Neural cell (in vitro differentiated cells): ENCODE measurements around the gene TNFAIP8L3. TPM values are rescaled to one million over a fixed set of nuclear protein-coding genes. Genes with fewer than 3 reads are reported as not detected.

ENCODE experiments used
- H2AFZ ChIP-seq: fragments of 200-600, 300-800 bp; sonication (generic), shearing (Covaris generic); 2 replicates; pipeline ENCODE4 v1.6.0; 2014; ENCODE audit warnings: low read depth, mild to moderate bottlenecking, antibody characterized with exemption, low read length, moderate library complexity
- H3F3A ChIP-seq: fragments of 200-600 bp; shearing (Covaris generic); 2 replicates; pipeline ENCODE4 v1.6.1; 2016; ENCODE audit warnings: mild to moderate bottlenecking, moderate library complexity, mixed read lengths, antibody characterized with exemption, low read length; ENCODE audit not compliant: insufficient read depth, poor library complexity, severe bottlenecking
- H3K27ac ChIP-seq: fragments of 200-600, 300-800 bp; sonication (generic), shearing (Covaris generic); 2 replicates; pipeline ENCODE4 v1.5.1; 2014; ENCODE audit warnings: mild to moderate bottlenecking, low read length, moderate library complexity
- H3K27me3 ChIP-seq: fragments of 300-800, 200-600 bp; sonication (generic), shearing (Covaris generic); 2 replicates; pipeline ENCODE4 v1.6.0; 2014; ENCODE audit warnings: mild to moderate bottlenecking, low read depth, low read length, moderate library complexity; ENCODE audit not compliant: insufficient read depth
- H3K36me3 ChIP-seq: fragments of 300-800, 200-600 bp; sonication (generic), shearing (Covaris generic); 2 replicates; pipeline ENCODE4 v1.5.1; 2014; ENCODE audit warnings: mild to moderate bottlenecking, antibody characterized with exemption, low read length, moderate library complexity; ENCODE audit not compliant: insufficient read depth
- H3K4me2 ChIP-seq: fragments of 300-800, 200-600 bp; sonication (generic), shearing (Covaris generic); 2 replicates; pipeline ENCODE4 v1.6.0; 2014; ENCODE audit warnings: mild to moderate bottlenecking, low read length
- H3K4me3 ChIP-seq: fragments of 300-800, 200-600 bp; sonication (generic), shearing (Covaris generic); 2 replicates; pipeline ENCODE4 v1.5.1; 2014; ENCODE audit warnings: mild to moderate bottlenecking, low read length, moderate library complexity
- H3K79me2 ChIP-seq: fragments of 200-600 bp; shearing (Covaris generic); replicated peaks from 2 replicates; pipeline ENCODE4 v1.6.0; 2014; ENCODE audit warnings: mild to moderate bottlenecking, low read length, moderate library complexity; ENCODE audit not compliant: insufficient read depth
- H3K9ac ChIP-seq: fragments of 300-800, 200-600 bp; sonication (generic), shearing (Covaris generic); 2 replicates; pipeline ENCODE4 v1.6.1; 2016; ENCODE audit warnings: mild to moderate bottlenecking, low read length, mixed read lengths
- H3K9me2 ChIP-seq: fragments of 200-600 bp; shearing (Covaris generic); 2 replicates; pipeline ENCODE4 v1.6.1; 2016; ENCODE audit warnings: mild to moderate bottlenecking, low read length, mixed read lengths; ENCODE audit not compliant: insufficient read depth
- H3K9me3 ChIP-seq: fragments of 200-600, 300-800 bp; sonication (generic), shearing (Covaris generic); 2 replicates; pipeline ENCODE4 v1.6.1; 2016; ENCODE audit warnings: mild to moderate bottlenecking, mixed run types, low read length, moderate library complexity, mixed read lengths
- H4K20me1 ChIP-seq: fragments of 200-600 bp; shearing (Covaris generic); 2 replicates; pipeline ENCODE4 v1.6.1; 2016; ENCODE audit warnings: mild to moderate bottlenecking, mixed run types; ENCODE audit not compliant: insufficient read depth
- CTCF ChIP-seq: fragments of 450-650 bp; IDR thresholded peaks from 2 replicates; pipeline ENCODE4 v1.5.1; 2014; ENCODE audit warnings: antibody characterized with exemption, mild to moderate bottlenecking, moderate library complexity; ENCODE audit not compliant: poor library complexity, severe bottlenecking
- EP300 ChIP-seq: fragments of 450-650 bp; conservative IDR thresholded peaks from 2 replicates; pipeline ENCODE4 v1.6.1; 2014; ENCODE audit warnings: antibody characterized with exemption, mild to moderate bottlenecking, moderate library complexity; ENCODE audit not compliant: poor library complexity, severe bottlenecking
- EZH2 ChIP-seq: fragments of 200-600, 300-800 bp; shearing (Covaris generic), sonication (generic); IDR thresholded peaks from 2 replicates; pipeline ENCODE4 v1.6.1; 2014; ENCODE audit warnings: antibody characterized with exemption, low read length, borderline replicate concordance, mild to moderate bottlenecking; ENCODE audit not compliant: insufficient read depth, poor library complexity, severe bottlenecking
- MXI1 ChIP-seq: fragments of 450-650 bp; conservative IDR thresholded peaks from 2 replicates; pipeline ENCODE4 v1.6.1; 2014; ENCODE audit warnings: antibody characterized with exemption, mild to moderate bottlenecking; ENCODE audit not compliant: poor library complexity, severe bottlenecking
- POLR2AphosphoS5 ChIP-seq: IDR thresholded peaks from 2 replicates; pipeline ENCODE4 v1.6.1; 2012
- RAD21 ChIP-seq: fragments of 450-650 bp; conservative IDR thresholded peaks from 2 replicates; pipeline ENCODE4 v1.6.1; 2014; ENCODE audit warnings: antibody characterized with exemption, mild to moderate bottlenecking, moderate library complexity
- SMC3 ChIP-seq: fragments of 450-650 bp; conservative IDR thresholded peaks from 2 replicates; pipeline ENCODE4 v1.6.1; 2014; ENCODE audit warnings: antibody characterized with exemption, mild to moderate bottlenecking, moderate library complexity; ENCODE audit not compliant: poor library complexity
- TAF1 ChIP-seq: IDR thresholded peaks from 2 replicates; pipeline ENCODE4 v1.6.1; 2012; ENCODE audit warnings: low read depth
- polyA plus RNA-seq: library from polyadenylated mRNA; depleted of rRNA; stranded (reverse); fragments of >200 nt; gene quantifications from 2 replicates; pipeline ENCODE4 v1.2.3, GENCODE V29; 2014
- TF ChIP-seq, protein P1 (sequence below): IDR thresholded peaks from 2 replicates; pipeline ENCODE4 v1.6.1; 2012; ENCODE audit warnings: borderline replicate concordance

Gene TNFAIP8L3
- polyA plus RNA-seq, 1 donor from 2014 or later: 0.16 TPM

DNA sequence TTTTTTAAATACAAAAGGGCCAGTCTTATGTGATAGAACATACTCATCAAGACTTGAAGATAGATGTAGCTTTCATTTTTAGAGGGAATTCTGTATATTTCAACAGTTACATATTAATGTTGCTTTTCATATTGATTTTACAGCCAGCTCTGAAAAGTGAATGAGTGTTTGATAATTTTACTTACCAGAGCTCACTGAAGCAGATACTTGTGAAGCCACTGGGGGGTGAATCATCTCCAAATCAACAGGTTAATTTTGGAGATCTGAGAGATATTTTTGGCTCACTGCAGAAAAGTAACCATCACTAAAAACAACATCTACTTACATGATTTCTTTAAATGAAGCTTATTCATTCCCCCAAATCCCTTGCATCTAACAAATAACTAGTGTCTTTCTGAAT lies 24.7 kb downstream of the TNFAIP8L3 start:
- Histone ChIP-seq H3K27me3 (no peaks in the 10 kb centered on the region), H3K79me2 (no peaks in the 10 kb centered on the region), H3K27ac (no peak overlapping the region), H3F3A (no peaks in the 10 kb centered on the region), H3K4me2 (no peak overlapping the region), H2AFZ (no peak overlapping the region), H3K9me2 (no peaks in the 10 kb centered on the region), H4K20me1 (no peaks in the 10 kb centered on the region), H3K36me3 (no peaks in the 10 kb centered on the region), H3K9me3 (no peaks in the 10 kb centered on the region), H3K9ac (no peak overlapping the region), H3K4me3 (no peak overlapping the region)
- TF ChIP-seq POLR2AphosphoS5: no peak
- TF ChIP-seq CTCF: no peak
- no peak for TF ChIP-seq SMC3
- TF ChIP-seq EP300: no peak
- no peak for TF ChIP-seq EZH2
- TF ChIP-seq RAD21: no peak
- TF ChIP-seq, protein P1, sequence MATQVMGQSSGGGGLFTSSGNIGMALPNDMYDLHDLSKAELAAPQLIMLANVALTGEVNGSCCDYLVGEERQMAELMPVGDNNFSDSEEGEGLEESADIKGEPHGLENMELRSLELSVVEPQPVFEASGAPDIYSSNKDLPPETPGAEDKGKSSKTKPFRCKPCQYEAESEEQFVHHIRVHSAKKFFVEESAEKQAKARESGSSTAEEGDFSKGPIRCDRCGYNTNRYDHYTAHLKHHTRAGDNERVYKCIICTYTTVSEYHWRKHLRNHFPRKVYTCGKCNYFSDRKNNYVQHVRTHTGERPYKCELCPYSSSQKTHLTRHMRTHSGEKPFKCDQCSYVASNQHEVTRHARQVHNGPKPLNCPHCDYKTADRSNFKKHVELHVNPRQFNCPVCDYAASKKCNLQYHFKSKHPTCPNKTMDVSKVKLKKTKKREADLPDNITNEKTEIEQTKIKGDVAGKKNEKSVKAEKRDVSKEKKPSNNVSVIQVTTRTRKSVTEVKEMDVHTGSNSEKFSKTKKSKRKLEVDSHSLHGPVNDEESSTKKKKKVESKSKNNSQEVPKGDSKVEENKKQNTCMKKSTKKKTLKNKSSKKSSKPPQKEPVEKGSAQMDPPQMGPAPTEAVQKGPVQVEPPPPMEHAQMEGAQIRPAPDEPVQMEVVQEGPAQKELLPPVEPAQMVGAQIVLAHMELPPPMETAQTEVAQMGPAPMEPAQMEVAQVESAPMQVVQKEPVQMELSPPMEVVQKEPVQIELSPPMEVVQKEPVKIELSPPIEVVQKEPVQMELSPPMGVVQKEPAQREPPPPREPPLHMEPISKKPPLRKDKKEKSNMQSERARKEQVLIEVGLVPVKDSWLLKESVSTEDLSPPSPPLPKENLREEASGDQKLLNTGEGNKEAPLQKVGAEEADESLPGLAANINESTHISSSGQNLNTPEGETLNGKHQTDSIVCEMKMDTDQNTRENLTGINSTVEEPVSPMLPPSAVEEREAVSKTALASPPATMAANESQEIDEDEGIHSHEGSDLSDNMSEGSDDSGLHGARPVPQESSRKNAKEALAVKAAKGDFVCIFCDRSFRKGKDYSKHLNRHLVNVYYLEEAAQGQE: no peak
- no peak for TF ChIP-seq MXI1
- TF ChIP-seq TAF1: no peak

GRCh38 chr15:51067510-51067909 lies 27.2 kb downstream of the TNFAIP8L3 start:
- no peaks in the 10 kb centered on the region for H3K36me3 ChIP-seq
- H3K27me3 ChIP-seq: no peaks in the 10 kb centered on the region
- H2AFZ ChIP-seq: no peak overlapping the region
- no peaks in the 10 kb centered on the region for H3K9me3 ChIP-seq
- no peak overlapping the region for H3K4me3 ChIP-seq
- no peaks in the 10 kb centered on the region for H3K9me2 ChIP-seq
- TF ChIP-seq POLR2AphosphoS5 (no peak), MXI1 (no peak), EZH2 (no peak), CTCF (no peak), EP300 (no peak), SMC3 (no peak)
- TF ChIP-seq, protein P1: no peak
- no peak overlapping the region for H3K9ac ChIP-seq
- no peaks in the 10 kb centered on the region for H3F3A ChIP-seq
- H3K4me2 ChIP-seq: no peak overlapping the region
- H3K27ac ChIP-seq: no peak overlapping the region
- H4K20me1 ChIP-seq: no peaks in the 10 kb centered on the region
- no peaks in the 10 kb centered on the region for H3K79me2 ChIP-seq
